Measurements from ENCODE around the gene ADAMTSL4.
"Not testable (repeated sequence)": the region's sequence is repeated elsewhere in the genome, so short reads cannot be mapped to it uniquely, and the experiment has no call there.

The ADAMTSL4 gene

GRCh38 chr1:150581437-150581836 is 32.2 kb downstream of the ADAMTSL4 start:
- DNase-seq (ENCODE audit: low read depth in 1 of 2, low spot score in 1 of 2), result not testable (repeated sequence)

- not testable (repeated sequence) for DNase-seq (ENCODE audit: low read depth in 1 of 2, low spot score in 1 of 2)
Observed at GRCh38 chr1:150581962-150582361, 32.8 kb downstream of the ADAMTSL4 start.

- no peak for DNase-seq (ENCODE audit: low read depth in 1 of 2, low spot score in 1 of 2)
Observed at GRCh38 chr1:150582371-150582770, 33.2 kb downstream of the ADAMTSL4 start.

GRCh38 chr1:150596095-150596892 is 47.1 kb downstream of the ADAMTSL4 start:
- no peak for DNase-seq (ENCODE audit: low read depth in 1 of 2, low spot score in 1 of 2)

GRCh38 chr1:150596976-150597375 is 47.8 kb downstream of the ADAMTSL4 start:
- no peak for DNase-seq (ENCODE audit: low read depth in 1 of 2, low spot score in 1 of 2)

- DNase-seq (ENCODE audit: low read depth in 1 of 2, low spot score in 1 of 2), result not testable (repeated sequence)
Observed at GRCh38 chr1:150598346-150598745, 49.1 kb downstream of the ADAMTSL4 start.

GRCh38 chr1:150601540-150601939 is 52.3 kb downstream of the ADAMTSL4 start:
- DNase-seq (ENCODE audit: low read depth in 1 of 2, low spot score in 1 of 2), result no peak

GRCh38 chr1:150602372-150602771 is 53.2 kb downstream of the ADAMTSL4 start:
- not testable (repeated sequence) for DNase-seq (ENCODE audit: low read depth in 1 of 2, low spot score in 1 of 2)

GRCh38 chr1:150603711-150604110 is 54.5 kb downstream of the ADAMTSL4 start:
- no peak for DNase-seq (ENCODE audit: low read depth in 1 of 2, low spot score in 1 of 2)

- no peak for DNase-seq (ENCODE audit: low read depth in 1 of 2, low spot score in 1 of 2)
Observed at GRCh38 chr1:150604226-150604588, 55.0 kb downstream of the ADAMTSL4 start.

GRCh38 chr1:150605451-150605731 is 56.2 kb downstream of the ADAMTSL4 start:
- not testable (repeated sequence) for DNase-seq (ENCODE audit: low read depth in 1 of 2, low spot score in 1 of 2)

GRCh38 chr1:150606463-150607142 is 57.4 kb downstream of the ADAMTSL4 start:
- DNase-seq (ENCODE audit: low read depth in 1 of 2, low spot score in 1 of 2), result no peak

- no peak for DNase-seq (ENCODE audit: low read depth in 1 of 2, low spot score in 1 of 2)
Observed at GRCh38 chr1:150609732-150610131, 60.5 kb downstream of the ADAMTSL4 start.

Data from stimulated activated CD4-positive, alpha-beta T cell treated with anti-CD3 and anti-CD28 coated beads, Interleukin-15, amount 100 ng/mL, for 1 hour (primary cell).